ENCODE results near the gene HLX.

The HLX gene

DNA sequence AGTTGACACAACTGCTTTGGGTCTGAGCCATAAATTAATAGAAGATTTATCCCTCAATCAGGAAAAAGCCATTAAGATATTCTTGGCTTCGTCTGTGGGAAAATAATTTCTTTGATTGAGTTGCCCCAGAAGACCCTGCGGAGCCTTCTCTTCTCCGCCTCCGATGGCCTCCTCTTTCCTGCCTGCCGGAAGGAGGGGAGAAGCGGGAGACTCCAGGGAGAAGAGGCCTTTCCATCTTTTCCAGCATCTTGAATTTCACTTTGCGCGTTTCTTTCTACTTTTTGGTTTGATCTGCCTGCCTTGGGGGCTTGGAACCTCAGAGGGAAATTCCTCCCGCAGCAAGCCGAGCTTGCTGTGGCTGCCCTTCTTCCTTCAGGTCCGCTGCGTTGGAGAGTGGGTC, 16.8 kb downstream of the HLX start:
- DNase-seq = no peak

DNA sequence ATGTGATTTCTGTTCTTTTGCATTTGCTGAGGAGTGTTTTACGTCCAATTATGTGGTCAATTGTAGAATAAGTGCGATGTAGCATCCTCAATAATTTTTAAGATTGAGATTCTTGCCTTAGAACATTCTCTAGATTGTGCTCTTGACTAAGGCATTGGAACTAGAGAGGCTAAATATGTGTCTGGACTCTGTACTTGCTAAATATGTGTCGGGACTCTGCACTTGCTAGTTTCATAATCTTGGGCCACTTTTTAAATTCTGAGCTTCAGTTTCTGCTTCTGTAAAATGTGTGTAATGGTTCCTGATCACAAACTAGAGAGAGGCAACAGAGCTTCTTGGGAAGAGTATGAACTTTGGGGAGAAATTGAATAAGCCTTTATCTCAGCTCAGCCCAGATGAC, 21.6 kb downstream of the HLX start:
- no peak for DNase-seq

- DNase-seq = no peak
These were observed 22.6 kb downstream of the HLX start for GRCh38 chr1:220901881-220902280.

DNA sequence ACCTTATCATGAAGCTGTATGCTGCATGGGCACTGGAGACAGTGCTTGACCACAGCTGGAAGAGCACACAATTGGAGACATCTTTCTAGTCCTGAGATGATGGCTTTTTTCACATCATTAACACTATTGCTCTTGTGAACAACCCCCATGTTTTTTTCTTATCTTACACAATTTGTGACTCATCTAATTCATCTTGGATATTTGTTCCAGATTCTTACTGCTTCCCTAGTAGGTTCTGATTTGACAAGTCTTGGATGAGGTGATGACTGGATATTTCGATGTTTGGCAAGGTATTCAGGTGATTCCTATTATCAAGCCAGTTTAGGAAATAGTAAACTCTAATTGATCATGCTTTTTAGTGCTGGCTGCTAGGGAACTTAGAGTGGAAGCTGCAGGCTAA, 23.7 kb downstream of the HLX start:
- DNase-seq = no peak

- DNase-seq = no peak
These were observed 25.6 kb downstream of the HLX start for GRCh38 chr1:220904876-220905275.

GRCh38 chr1:220905650-220906560, 26.7 kb downstream of the HLX start:
- no peak for DNase-seq

DNA sequence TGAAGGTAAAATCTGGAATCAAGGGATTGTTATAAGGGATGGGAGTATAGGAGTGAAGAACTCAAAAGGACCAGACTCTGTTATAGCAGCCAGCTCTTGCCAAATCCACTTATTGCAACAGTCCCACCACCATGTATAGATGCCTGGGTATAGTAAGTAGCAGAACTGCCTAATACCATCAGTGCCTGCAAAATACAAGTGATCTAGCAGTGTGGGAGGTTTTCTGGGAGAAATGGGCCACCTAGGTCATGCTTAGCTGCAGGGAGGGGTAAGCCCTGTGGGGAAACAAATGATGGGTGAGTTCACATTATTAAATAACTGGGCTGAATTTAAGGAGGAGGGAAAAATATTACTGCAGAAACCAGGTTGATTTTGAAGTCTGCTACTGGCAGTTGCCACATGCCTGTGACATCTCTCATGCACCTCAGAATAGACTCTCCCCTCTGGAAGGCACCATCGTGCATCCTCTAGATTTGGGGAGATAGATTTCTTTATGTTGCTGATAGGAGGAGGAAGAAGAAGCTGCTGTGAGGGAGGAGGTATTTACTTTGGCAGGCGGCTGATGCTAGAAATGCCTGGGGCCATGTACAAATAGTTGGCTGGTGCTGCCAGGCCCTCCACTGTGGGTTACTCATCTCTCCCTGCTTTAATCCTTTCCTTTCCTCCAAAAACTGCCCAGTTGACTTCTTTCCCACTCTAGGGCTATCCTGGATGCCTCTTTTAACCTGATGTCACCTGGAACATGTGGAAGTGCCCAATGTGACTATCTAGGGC, 27.5 kb downstream of the HLX start:
- no peak for DNase-seq

GRCh38 chr1:220908757-220909156, 29.5 kb downstream of the HLX start:
- DNase-seq = no peak

DNA sequence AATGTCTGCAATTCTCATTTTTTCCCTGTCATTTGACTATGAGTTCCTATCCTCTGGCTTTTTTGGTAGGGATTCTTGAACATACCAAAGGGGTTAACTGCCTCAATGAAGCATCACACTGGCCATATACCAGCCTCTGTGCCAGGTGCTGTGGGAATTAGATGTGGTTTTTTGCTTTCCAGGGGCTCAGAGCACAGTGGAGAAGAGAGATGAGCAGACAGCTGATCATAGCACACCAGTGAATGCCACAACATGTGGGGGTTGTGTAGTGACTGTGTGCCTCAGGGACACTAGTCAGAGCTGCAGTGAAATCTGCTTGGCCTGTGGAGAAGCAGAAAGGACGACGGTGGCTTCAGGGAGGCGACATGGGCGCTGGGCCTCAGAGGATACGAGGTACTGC, 30.8 kb downstream of the HLX start:
- DNase-seq = no peak

DNA sequence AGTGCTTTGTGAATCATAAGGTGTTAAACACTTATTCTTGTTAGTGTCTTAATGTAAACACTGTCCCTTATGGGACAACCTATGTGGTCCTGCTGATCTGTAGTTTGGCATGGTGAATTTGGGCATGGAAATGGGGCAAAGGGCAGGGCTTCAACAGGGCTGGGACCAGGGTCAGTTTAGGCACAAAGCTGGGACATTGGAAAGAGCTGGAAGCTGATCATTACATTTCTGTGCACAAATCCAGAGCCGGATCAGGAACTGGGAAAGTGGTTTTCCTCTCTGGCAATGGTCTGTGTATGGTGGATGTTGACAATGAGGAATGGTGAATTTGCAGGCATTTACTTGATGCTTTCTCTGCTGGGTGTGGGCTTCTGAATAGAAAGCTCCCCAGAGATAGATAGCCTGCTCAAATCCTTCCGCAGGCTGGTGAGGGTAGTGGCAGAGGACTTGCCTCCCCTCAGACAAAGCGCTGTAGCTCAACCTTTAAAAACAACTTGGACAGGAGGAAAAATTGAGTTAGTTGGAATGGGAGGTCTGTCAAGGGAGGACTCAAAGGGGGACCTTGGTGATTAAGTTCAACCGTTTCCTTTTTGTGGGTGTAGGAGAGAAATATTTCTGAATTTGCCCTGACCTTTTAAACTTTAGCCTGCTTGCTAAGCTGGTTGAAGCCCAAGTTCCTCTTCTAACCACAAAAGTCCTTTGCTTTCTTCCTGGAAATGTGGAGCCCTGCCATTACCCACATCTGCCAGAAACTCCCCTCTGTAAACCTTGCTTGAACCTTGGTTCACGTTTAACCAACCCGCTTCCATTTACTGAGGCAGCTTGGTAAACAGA, 35.3 kb downstream of the HLX start:
- DNase-seq = peak; percentile 86

GRCh38 chr1:220915117-220915440, 35.8 kb downstream of the HLX start:
- DNase-seq = no peak

- no peak for DNase-seq
These were observed 36.7 kb downstream of the HLX start for GRCh38 chr1:220915954-220916353.

GRCh38 chr1:220917101-220917500, 37.9 kb downstream of the HLX start:
- no peak for DNase-seq

- DNase-seq = no peak
These were observed 38.4 kb downstream of the HLX start for GRCh38 chr1:220917535-220918209.

DNA sequence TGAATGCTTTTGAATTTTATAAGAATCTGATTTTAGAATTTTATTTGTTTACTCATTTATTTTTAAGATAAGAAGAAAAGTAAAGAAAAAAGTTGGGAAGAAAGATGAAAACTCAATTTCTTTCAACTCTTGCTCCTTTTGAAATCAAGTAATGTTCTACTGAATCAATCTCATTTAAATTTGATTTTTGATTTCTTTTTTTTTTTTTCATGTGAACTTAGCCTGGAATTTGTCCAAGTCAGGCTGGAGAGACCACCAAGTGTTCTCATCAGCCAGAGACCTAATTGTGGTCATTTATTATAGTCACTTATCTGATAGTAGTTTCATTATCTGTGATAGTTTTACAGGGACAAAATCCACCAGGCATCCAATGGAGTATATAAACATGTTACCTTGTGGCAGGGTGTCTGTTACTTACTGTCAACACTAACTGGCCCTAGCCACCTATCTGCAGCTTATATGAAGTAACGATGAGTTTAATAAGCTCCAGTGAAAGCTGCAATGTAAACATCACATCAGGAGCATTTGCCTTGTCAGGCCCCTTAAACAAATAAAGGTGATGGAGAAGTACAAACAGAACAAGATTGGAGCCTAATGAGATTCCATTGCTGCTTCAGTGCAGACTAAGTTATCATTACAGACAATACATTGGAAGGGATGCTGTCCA, 39.2 kb downstream of the HLX start:
- no peak for DNase-seq

DNA sequence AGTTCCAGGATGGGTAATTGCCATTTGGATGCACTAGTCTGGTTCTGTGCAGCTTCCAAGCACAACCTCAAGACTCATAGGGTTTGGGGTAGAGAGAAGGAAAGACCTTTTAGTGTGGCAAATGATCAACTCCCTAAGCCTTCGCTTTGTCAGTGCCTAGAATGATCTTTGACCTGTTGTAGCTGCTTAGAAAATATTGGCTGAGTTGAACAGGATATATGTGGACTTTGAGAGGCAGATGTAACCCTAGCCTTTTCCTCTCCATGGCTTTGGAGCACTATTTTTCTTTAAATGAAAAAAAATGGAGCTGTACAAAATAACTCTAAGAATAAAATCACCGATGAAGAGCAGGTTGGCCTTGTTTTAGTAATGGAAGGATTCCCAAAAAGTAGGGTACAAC, 41.7 kb downstream of the HLX start:
- no peak for DNase-seq

GRCh38 chr1:220921498-220921897, 42.3 kb downstream of the HLX start:
- DNase-seq = no peak

- DNase-seq = no peak
These were observed 42.9 kb downstream of the HLX start for GRCh38 chr1:220921971-220922635.

DNA sequence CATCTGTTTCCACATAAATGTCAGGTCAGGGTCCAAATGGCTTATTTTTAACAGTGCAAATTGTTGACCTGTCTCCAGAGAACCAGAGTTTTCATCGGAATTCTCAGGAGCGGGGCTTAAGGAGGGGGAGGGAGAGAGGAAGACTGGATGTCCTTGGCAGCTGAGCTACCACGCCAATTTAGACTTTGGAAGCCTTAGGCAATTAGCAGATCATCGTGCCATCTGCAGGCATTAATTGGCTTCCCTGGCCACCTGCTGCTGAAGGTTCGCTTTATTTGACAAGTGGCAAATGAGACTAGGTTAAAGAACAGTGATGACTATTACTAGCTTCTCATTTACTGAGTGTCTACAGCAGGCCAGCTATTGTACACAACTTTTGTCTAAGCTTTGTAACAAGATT, 43.7 kb downstream of the HLX start:
- no peak for DNase-seq

- DNase-seq = no peak
These were observed 45.2 kb downstream of the HLX start for GRCh38 chr1:220924331-220924970.

DNA sequence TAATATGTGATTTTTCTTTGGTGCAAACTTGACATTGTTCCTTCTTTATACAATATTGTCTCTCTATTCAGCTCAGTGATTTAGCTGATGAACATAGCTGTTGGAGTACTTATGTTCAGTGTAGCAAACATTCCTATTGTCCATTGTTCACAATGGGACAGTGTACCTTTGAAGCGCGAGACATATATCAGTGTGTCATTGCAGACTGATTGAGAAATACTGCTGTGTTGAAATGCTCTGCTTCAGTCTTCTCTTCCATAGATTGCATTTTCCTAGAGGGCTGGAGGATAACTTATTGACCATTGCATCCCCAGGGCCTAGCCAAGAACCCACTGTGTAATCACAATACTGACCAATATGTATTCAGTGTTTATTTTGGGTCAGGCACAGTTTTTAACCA, 46.5 kb downstream of the HLX start:
- no peak for DNase-seq

Data from KG1 (cell line).